ENCODE measurements around the gene CHRNA5.

DNA sequence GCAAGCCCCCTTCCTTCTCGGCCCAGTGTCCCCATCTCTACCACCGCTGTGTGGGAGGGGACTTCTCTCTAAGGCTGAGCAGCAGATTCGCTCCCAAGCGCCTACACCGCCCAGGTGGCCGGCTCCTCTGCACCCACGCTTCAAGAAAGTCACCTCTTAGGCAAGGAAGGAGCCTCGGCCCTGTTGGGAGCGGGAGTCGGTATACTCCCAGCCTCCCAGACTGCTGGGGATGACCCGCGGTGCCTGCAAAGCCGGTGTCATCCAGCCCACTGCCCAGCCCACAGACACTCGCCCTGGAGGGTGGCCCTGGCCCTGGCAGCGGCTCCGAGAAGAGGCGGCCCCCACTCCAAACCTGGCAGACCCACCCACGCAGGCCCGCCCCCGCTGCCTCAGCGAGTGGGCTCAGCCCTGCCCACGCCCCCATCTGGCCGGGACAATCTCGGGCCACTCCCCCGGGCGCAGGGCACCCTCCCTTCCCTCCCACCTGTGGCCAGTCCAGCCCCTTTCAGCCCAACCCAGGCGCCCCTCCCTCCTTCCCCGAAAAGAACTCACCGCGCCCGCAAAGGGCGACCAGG lies 75.3 kb downstream of the CHRNA5 start:
- TF ChIP-seq POLR2AphosphoS5 (IDR thresholded peaks at IDR 0.05): no peak
- TF ChIP-seq, protein P1, sequence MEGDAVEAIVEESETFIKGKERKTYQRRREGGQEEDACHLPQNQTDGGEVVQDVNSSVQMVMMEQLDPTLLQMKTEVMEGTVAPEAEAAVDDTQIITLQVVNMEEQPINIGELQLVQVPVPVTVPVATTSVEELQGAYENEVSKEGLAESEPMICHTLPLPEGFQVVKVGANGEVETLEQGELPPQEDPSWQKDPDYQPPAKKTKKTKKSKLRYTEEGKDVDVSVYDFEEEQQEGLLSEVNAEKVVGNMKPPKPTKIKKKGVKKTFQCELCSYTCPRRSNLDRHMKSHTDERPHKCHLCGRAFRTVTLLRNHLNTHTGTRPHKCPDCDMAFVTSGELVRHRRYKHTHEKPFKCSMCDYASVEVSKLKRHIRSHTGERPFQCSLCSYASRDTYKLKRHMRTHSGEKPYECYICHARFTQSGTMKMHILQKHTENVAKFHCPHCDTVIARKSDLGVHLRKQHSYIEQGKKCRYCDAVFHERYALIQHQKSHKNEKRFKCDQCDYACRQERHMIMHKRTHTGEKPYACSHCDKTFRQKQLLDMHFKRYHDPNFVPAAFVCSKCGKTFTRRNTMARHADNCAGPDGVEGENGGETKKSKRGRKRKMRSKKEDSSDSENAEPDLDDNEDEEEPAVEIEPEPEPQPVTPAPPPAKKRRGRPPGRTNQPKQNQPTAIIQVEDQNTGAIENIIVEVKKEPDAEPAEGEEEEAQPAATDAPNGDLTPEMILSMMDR (IDR thresholded peaks at IDR 0.05): no peak

Data from sigmoid colon (tissue), 4 donors.